ENCODE results near the gene WBP11. TPM values are rescaled to one million over a fixed set of nuclear protein-coding genes. Genes with fewer than 3 reads are reported as not detected.

WBP11 gene
- 10 to 100 TPM in 4 of 6 experiments, 1 to 10 TPM in 2; 8.6 to 24.9 (median 16.9) TPM for total RNA-seq
- long read RNA-seq, full-length matches to known transcripts: 2 of 8 reads
- long read RNA-seq, partial matches to known transcripts: 4 of 8 reads
- long read RNA-seq, other reads (novel, unspliced or antisense): 2 of 8 reads

DNA sequence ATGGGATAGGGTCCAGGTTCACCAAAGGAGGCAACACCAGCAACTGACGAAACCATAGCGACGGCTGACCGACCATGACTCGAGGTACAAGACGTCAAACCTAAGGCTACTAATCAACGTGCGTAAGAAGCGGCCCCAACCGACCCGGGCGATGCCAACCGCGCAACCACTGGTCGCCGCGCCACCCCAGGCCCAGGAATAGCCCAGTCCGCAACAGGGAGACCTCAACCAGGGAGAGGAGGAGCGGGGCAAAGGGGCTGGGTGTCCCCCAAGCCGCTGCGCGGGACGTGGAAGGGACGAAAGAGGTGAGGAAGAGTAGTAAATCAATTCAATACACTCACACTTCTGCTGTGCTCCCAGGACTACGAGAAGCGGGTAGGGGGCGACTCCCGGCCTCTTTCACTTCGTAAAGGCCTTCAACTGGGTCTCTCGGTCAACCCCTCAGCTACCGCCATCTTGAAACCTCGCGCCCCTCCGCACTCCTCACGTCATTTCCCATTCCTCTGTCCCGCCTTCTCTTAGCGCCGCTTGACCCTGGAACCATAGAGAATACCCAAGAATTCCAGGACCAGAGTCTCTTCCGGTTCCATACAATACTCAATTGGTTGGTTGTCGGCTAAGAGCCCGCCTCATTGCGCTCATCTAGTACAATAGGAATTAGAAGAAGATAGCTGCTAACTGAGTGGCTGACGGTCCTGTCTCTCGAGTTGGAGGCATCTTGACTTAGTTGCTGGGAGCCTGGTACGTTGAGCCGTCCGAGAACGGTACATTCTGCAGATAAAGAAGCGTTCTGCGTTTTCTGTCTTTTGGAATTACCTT lies at the start of gene WBP11, which contains the start of gene C12orf60:
Gene WBP11, minus strand, starts transcription at position 468 of the 819 bp plus-strand sequence. CDS start 2,095 bp downstream, outside the sequence.
Gene C12orf60, plus strand, starts transcription at position 660 of the 819 bp plus-strand sequence. CDS start 19,266 bp downstream, outside the sequence.
- Histone ChIP-seq H3K9me3 (no peaks in the 10 kb centered on the region), H3K27ac (peak within 1 kb of the TSS; percentile 88 to 91 (median 90)), H3K27me3 (no peaks in the 10 kb centered on the region), H3K36me3 (peaks cover 0 to 16% (median 5%) of the 10 kb centered on the region in 4 donors), H3K4me1 (peaks cover 0 to 11% (median 2%) of the 10 kb centered on the region in 4 donors), H3K4me3 (peak within 1 kb of the TSS; percentile 75 to 87 (median 86))
- peak; percentile 87 to 96 (median 93) for DNase-seq
- peak; percentile 99 to 100 (median 99) for ATAC-seq
- TF ChIP-seq, protein P1, sequence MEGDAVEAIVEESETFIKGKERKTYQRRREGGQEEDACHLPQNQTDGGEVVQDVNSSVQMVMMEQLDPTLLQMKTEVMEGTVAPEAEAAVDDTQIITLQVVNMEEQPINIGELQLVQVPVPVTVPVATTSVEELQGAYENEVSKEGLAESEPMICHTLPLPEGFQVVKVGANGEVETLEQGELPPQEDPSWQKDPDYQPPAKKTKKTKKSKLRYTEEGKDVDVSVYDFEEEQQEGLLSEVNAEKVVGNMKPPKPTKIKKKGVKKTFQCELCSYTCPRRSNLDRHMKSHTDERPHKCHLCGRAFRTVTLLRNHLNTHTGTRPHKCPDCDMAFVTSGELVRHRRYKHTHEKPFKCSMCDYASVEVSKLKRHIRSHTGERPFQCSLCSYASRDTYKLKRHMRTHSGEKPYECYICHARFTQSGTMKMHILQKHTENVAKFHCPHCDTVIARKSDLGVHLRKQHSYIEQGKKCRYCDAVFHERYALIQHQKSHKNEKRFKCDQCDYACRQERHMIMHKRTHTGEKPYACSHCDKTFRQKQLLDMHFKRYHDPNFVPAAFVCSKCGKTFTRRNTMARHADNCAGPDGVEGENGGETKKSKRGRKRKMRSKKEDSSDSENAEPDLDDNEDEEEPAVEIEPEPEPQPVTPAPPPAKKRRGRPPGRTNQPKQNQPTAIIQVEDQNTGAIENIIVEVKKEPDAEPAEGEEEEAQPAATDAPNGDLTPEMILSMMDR (IDR thresholded peaks at IDR 0.05): no peak
- TF ChIP-seq POLR2A (IDR thresholded peaks at IDR 0.05): peak; percentile 71
- 0% methylated on average over 36 of the region's 50 CpGs for WGBS (ENCODE audit: insufficient coverage, low coverage, low lambda C conversion rate, missing lambda C conversion rate)
- intact Hi-C loops (cut with DNase I): no loop called here

DNA sequence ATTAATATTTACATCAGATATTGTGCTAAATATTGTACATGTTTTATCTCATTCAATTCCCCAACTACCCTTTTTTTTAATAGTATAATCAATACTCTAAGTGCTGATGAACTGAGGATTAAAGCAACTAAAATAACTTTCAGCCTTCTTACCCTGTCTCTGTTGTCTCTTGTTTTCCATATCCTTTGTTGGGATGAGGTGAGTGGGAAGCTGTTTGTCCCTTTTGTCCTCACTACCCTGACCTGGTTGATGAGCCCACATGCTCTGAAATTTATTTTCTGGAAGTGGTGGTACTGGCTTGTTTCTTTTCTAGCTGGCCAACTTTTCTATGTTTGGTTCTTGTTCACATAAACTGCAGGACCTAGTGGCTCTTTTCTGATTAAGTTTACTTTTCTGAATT lies 49.6 kb upstream of the WBP11 start:
- H3K36me3 ChIP-seq: no peaks in the 10 kb centered on the region
- no peaks in the 10 kb centered on the region for H3K27me3 ChIP-seq
- intact Hi-C loops (cut with DNase I): no loop called here
- H3K4me1 ChIP-seq: no peaks in the 10 kb centered on the region
- DNase-seq: no peak
- H3K4me3 ChIP-seq: no peak overlapping the region
- H3K27ac ChIP-seq: no peak overlapping the region
- TF ChIP-seq POLR2A (IDR thresholded peaks at IDR 0.05): no peak
- TF ChIP-seq, protein P1 (IDR thresholded peaks at IDR 0.05): no peak
- H3K9me3 ChIP-seq: no peaks in the 10 kb centered on the region
- ATAC-seq: no peak

DNA sequence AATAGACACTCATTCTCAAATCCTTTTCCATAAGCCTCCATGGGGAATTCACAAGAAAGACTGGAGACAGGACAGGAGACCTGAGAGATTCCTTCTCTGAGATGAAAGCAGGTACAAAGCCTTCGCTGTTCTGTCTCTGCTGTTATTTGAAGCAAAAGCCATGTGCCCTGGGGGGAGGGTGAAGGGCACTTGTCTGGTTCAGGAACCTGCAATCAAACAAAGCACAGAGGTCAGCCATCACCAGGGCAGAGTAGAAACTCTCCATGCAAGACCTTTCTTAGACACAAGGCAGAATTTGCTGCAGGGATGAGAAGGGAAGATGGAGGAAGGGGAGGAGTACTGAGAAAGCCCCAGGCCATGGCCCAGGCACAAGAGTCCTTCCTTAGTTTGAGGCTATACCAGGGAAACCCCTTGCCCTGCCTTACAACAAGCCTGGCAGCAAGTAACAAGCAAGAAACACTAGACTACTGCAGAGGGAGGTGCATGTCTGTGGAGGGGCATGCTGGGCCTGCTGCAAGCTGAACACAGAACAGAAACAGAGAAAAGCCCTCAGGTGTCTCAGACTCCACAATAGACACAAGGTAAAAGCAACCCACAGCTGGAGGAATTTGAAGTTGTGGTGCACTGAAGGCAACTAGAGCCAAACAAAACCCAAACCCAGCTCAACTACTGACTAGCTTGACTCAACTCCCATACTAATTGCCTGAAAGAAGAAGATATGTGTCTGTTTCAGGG lies 47.8 kb upstream of the WBP11 start:
- Histone ChIP-seq H3K9me3 (no peaks in the 10 kb centered on the region), H3K27ac (no peak overlapping the region), H3K4me3 (no peak overlapping the region), H3K27me3 (no peaks in the 10 kb centered on the region), H3K36me3 (no peaks in the 10 kb centered on the region), H3K4me1 (peaks cover 0 to 4% (median 0%) of the 10 kb centered on the region in 4 donors)
- DNase-seq (no peak), ATAC-seq (no peak)
- no peak for TF ChIP-seq POLR2A (IDR thresholded peaks at IDR 0.05)
- TF ChIP-seq, protein P1 (IDR thresholded peaks at IDR 0.05): no peak
- WGBS (ENCODE audit: insufficient coverage, low coverage, low lambda C conversion rate, missing lambda C conversion rate): 75% methylated on average over 1 of the region's 1 CpG
- intact Hi-C loops (cut with DNase I): no loop called here

DNA sequence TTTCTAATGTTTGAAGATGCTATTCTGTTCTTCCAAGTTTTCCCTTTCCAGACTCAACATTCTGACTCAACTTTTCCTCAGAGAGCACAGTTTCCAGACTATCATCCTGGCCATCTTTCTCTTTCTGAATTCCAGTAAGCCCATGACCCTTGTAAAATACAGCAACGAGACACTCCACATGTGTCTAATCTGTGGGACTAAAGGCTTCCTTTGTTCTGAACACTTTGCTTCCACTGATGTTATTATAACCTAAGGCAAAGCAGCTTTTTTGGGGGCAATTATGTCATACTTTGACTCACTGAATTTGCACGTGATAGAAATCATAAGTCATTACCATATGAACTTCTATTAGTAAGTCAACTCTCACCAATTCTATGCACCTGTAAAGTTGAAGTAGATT lies 46.4 kb upstream of the WBP11 start:
- ATAC-seq (no peak), DNase-seq (no peak)
- Histone ChIP-seq H3K4me1 (peaks cover 0 to 4% (median 0%) of the 10 kb centered on the region in 4 donors), H3K36me3 (no peaks in the 10 kb centered on the region), H3K27ac (no peak overlapping the region), H3K9me3 (no peaks in the 10 kb centered on the region), H3K4me3 (no peak overlapping the region), H3K27me3 (no peaks in the 10 kb centered on the region)
- intact Hi-C loops (cut with DNase I): loop anchor here (10.0 kb wide), 1 partner anchor 145 kb away; no protein-coding TSS in a partner anchor
- 65% methylated on average over 2 of the region's 2 CpGs for WGBS (ENCODE audit: insufficient coverage, low coverage, low lambda C conversion rate, missing lambda C conversion rate)
- TF ChIP-seq, protein P1 (IDR thresholded peaks at IDR 0.05): no peak
- TF ChIP-seq POLR2A (IDR thresholded peaks at IDR 0.05): no peak

Data from right lobe of liver (tissue), 6 donors.